ENCODE results near the gene IQGAP1.
"Not testable (repeated sequence)": the region's sequence is repeated elsewhere in the genome, so short reads cannot be mapped to it uniquely, and the experiment has no call there.

Gene IQGAP1

DNA sequence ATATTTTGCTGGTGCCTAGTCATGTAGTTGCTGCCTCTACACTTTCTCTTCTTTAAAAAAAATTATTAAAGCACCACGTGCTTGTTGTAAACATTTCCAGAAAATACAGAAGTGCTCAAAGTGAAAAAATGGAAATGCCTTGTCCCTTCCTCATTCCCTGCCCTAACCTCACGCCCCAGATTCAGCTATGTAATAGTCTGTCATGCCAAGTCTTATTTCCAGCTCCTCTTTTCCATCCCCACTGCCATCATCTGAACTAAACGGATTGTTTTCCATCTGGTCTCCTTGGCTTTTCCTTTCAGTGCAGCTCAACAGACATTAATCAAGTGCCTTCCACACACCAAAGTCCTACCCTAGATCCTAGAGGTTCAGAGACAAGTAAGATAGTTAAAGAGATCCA lies 20.5 kb upstream of the IQGAP1 start:
- DNase-seq = no peak

DNA sequence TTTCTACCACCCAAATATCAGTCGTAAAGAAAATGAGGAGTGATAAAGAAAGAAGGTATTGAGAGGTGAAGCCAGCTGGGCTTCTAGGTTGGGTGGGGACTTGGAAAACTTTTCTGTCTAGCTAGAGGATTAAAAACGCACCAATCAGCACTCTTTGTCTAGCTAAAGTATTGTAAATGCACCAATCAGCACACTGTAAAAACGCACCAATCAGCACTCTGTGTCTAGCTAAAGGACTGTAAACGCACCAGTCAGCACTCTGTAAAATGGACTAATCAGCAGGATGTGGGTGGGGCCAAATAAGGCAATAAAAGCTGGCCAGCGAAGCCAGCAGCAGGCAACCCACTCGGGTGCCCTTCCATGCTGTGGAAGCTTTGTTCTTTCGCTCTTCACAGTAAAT lies 13.0 kb upstream of the IQGAP1 start:
- DNase-seq = no peak

DNA sequence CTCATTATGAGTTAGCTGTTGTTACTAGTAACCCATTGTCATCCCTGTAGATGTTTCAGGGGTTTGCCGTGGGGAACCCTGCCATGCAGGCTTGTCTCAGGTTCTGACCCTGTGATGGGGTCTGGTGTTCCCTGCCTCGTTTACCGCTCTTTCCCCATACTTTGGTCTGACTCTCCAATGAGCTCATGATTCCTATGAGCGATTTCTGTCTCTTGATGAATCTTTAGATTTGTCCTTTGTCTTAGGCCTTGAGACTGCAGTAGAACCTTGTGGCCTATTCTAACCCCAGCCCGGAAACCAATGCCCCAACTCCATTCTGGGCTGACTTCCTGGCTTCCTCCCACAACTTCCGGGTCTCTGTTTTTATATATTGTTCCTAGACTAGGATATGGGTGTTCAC lies 11.3 kb upstream of the IQGAP1 start:
- DNase-seq = peak; percentile 63

DNA sequence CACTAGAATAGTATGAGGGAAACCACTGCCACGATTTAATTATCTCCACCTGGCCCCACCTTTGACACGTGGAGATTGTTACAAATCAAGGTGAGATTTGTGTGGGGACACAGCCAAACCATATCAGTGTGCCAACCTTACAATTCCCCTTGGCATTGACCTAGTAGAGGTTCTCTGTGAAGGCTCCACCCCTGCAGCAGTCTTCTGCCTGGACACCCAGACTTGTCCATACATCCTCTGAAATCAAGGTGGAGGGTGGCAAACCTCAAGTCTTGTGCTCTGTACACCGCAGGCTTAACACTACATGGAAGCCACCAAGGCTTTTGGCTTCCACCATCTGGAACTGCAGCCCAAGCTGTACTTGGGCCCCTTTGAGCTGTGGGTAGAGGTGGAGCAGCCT lies 8.8 kb upstream of the IQGAP1 start:
- DNase-seq = no peak

DNA sequence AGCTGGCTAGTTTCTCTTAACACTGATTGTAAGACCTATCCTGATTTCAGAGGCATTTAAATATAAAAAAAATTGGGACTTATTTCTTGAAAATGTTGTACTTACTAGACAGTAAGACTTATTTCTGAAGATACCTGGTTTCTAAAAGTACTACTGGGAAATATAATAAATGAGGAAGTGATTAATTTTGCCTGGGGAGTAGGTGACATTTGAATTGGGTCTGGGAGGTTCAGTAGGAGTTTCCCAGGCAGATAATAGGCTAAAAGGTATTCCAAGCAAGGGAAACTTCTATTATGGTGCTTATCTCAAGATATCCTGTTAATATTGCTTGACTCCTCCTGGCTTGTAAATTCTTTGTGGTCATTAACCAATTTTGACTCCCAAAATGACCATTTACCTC lies 6.5 kb upstream of the IQGAP1 start:
- DNase-seq = no peak

DNA sequence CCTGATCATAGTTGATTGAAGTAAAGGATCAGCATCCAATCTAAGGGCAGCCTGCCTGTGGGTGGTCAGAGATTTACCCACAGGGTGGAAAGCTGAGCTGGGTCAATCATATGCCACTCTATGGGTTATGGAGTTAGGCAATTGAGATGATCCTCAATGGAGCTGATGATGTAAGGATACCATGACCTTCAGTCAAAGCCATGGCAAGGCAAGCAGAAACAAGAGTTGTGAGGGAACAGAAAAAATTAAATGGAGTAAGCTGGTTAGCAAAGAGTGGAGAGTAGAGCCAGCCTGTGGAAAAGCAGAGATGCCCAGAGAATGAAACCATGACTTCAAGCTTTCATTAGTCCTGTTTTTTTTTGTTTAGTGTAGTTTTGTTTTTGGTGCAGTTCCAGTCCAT lies 5.7 kb upstream of the IQGAP1 start:
- no peak for DNase-seq

DNA sequence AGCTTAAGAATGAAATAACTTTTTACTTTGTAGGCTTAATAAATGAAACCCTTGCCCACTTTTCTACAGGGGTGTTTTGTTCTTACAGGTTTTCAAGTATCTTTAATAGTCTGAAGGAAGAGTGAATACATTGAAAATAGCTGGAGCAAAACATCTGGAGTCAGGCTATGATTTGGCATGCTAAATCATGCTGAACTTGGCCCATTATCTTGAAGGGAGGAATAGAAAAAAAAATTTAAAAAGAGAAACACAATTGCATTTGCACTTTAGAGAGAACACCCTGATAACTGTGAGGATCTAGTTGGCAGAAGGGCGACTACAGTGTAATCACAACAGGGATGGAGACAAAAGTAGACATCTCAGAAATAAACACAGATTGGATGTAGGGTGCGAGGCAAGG lies 1.8 kb upstream of the IQGAP1 start:
- DNase-seq = no peak

DNA sequence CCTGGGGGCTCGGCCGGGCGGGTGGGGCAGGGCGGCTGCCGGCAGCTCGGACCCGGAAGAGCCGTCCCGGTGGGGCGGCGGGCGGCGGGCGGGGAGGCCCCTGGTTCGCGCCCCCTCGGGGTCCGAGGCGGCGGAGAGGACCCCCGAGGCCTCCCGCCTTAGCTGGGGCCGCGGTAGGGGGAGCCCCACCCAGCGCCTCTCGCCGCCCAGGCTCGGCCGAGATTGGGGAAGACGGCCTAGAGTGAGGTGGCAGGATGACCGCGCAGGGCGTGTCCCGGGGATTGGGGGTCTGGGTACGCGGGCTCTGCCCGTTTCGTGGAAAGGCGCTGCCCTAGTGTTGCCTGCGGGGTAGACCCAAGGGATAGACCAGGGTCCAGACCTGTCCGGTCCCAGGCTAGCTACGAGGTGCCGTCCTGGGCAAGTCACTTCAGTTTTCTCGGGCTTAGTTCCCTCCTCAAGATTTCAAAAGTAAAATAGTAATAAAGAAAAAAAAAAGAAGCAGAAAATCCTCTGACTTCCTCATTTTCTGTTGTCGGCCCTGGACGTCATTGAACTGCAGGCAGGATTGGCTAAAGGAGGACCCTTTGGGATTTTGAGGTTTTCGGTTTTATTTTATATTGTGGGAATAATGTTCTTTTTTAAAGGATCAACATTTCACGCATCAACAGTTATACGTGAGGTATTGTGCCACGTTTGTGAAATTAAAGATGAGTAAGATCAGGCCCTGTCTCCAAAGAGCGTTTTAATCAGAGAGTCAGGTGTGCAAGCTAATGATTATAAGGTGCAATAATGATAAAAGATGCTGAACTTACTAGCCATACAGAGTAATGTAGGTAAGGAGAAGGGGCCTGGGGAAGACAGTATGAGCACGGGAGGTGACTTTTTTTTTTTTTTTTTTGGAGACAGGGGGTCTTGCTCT lies 679 bp downstream of the IQGAP1 start:
- DNase-seq = peak; percentile 64

DNA sequence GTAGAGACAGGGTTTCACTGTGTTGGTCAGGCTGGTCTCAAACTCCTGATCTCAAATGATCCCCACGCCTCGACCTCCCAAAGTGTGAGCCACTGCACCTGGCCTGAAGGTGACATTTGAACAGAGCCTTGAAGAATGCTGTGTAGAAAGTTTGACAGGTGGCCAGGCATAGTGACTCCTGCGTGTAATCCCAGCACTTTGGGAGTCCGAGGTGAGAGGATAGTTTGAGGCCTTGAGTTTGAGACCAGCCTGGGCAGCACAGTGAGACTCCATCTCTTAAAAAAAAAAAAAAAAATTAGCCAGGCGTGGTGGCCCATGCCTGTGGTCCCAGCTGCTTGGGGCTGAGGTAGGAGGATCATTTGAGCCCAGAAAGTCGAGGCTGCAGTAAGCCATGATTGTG lies 1.5 kb downstream of the IQGAP1 start:
- no peak for DNase-seq

DNA sequence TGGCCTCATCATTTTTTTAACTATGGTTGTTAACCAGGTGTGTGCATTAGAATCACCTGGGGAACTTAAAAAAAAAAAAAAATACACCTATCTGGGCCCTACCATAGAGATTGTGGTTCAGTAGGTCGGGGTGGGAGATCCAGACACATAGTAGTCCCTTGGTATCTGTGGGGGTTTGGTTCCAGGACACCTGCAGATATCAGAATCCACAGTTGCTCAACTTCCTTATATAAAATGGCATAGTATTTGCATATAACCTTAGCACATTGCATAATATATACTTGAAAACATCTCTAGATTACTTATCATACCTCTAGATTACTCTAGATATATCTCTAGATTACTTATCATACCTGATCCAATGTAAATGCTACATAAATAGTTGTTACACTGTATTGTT lies 5.0 kb downstream of the IQGAP1 start:
- no peak for DNase-seq

DNA sequence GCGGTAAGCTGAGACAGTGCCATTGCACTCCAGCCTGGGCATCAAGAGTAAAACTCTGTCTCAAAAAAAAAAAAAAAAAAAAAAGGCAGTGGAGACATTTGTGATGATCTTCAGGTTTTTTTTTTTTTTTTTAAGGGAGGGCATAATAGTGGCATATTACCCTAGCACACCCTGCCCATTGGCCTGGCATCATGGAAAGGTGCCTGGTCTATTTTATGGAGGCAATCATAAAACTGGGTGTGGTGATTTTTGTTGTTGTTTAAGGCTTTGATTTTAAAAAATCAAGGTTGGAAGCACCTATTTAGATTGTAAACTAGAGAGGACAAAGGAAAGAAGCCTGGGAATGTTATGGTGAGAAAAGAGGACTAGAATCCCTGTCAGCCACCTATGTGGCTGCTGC lies 6.0 kb downstream of the IQGAP1 start:
- no peak for DNase-seq

DNA sequence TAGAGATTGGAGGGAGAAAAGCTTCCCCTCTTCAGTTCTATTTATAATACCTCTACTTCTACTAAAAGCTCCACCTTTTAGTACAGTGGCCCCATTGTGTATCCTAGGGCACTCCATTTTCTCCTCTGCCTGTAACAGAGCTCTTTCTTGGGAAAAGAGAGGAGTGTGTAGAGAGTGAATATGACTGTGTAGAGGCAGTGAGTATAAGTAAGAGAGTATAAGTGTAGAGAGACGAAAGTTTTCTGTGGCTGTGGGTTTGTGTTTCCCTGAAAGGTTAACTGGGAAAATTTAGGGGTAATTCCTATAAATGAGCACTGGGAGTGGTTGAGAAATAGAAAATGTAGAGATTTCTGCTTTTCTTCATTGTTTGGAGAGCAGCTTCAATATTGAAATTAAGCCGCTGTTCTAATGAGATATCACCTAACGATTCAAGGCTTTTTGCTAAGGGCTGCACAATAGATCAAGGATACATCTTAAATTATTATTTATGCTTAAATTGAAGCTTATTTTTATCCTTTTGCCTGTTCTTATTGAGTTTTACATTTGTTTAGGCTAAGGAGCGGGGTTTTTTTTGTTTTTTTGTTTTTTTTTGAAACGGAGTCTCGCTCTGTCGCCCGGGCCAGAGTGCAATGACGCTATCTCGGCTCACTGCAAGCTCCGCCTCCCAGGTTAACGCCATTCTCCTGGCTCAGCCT lies 6.9 kb downstream of the IQGAP1 start:
- DNase-seq = no peak

DNA sequence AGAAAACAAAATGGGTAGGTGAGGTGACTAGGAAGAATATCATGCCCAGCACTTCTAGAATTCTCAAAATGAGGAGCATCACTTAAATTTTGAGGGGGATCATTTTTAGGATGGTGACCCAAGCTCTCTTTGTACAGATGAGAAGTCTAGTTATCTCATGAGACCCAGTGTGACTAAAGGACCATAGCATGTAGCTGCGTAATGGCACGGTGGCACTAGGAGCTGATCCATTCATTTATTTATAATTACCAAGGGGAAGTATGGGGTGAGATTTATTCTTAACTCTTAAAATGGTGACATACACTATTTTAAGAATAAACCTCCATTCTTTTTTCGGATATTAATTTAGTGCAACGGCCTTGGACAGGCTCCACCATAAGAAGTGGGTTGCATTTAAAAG lies 8.3 kb downstream of the IQGAP1 start:
- DNase-seq = no peak

DNA sequence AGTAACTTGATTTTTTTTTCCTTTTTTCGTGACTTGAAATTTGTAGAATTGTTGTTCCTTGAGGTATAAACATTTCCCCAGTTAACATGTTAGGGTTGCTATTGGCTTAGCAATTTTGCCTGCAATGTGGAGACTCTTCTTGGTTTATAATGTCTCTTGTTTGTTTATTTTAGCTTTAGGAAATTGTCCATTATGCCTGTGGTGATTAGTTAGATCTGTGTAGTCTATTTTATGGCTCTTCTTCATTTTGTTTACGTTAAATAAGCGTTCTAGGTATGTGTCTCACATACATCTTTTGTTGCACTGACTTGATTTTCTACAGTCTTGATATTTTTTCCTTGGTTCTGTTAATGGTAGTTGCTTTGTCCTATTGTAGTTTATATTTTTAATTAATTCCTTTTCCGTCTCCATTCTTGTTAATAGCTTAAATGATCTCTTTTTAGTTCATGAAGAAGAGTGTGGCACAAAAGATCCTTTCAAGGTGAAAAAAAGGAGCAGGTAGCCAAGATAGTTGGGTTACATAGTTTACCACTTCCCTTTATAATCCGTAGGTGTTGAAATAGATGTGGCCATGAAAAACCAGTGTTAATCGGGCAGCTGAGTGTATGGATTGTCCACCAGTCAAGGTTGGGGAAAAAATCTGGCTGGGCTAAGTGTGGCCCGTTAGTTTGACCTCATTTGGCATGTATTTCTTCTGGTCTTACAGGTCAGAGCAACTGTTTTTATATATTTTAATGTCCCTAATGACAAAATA lies 12.1 kb downstream of the IQGAP1 start:
- no peak for DNase-seq

DNA sequence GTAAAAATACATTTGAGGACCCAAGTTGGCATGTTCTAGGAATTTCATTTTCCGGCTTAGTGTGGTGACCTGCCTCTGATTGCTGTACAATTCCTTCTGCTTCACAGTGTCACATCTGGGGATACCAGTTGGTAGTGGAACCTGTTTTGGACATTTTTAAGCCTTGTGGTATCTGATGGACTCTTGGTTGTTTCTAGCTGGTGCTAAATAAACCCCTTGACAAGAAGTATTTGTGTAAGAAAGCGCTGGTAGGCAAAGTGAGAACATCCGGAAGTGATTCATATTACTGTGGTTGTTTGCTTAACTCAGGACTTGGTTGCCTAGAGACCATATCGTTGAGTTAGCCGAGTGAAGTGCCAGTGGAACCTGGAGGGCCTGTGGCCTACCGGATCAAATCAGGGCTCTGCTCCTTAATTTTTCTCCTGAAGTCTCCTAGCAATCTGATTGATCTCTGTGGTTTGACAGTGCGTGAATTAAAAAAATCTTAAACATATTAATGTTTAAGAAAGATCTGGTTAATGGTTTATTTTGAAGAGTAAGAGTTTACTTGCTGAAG lies 12.8 kb downstream of the IQGAP1 start:
- peak; percentile 59 for DNase-seq

DNA sequence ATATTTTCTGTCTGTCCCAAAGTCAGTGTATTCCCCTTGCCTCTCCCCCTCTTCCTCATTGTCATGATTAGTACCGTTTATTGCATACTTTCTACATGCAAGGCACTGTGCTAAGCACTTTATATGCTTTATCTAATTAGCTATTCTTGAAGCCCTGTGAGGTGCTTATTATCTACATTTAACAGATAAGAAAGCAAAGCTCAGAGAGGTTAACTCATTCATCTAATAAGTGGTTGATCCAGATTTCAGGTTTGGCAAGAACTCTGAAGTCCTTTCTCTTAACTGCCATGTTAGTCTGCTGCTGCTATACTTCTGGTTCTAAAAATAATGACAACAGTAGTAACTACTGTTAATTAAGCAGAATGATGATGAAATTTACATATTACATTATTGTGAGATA lies 13.5 kb downstream of the IQGAP1 start:
- DNase-seq = no peak

DNA sequence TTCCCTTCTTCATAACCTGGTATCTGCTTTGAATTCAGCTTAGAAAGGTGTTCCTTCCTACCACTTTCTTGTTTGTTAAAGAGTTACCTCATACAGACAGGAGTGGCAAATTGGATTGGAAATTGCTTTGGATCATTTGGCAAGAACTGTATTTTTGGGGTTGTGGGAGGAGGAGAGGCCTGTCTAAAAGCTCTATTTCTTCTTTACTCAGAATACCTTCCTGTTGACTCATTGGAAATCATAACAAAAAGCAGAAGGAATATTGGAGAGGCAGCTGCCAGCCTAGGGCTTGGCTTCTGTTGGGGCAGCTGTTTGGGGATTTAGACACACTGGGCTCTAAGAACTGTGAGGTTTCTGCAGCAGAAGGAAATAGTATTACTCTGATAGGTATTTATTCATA lies 14.2 kb downstream of the IQGAP1 start:
- DNase-seq = no peak

DNA sequence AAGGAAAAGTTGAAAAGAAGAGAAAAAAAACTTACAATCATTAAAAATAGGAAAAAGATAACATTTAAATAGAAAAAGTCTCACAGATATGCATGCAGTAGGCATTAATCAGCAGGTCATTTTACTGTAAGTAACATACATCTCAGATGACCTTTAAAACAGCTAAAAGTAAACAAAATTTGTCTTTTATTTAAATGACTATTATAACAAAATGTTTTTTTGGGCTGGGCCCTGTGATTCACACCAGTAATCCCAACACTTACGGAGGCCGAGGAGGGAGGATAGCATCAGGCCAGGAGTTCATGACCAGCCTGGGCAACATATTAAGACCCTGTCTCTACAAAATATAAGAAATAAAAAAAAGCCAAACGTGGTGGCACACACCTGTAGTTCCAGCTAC lies 14.7 kb downstream of the IQGAP1 start:
- DNase-seq = no peak

DNA sequence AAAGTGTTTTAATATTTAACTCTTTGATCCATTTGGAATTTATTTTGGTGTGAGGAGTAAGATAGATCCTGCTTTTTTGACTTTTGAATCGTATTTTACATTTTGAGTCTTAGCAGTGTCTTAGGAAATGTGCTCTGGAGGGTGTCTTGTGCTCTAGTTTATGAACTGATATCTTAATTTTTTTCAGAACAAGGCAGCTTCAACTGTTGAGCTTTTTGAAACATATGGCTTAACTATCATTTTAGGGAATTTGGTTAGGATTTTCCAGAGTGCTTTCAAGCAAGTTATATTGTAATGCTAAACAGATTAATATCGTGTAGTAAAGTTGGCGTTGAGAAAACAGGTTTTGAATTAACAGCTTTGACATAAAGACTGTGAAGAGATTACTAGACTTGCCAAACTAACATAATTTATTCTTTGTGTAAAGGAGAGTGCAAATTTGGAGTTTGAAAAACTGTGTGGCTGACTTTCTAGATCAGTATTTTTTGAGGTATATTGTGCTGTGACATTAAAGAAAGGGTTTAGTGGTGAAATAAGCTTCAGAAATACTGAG lies 17.1 kb downstream of the IQGAP1 start:
- DNase-seq = no peak

DNA sequence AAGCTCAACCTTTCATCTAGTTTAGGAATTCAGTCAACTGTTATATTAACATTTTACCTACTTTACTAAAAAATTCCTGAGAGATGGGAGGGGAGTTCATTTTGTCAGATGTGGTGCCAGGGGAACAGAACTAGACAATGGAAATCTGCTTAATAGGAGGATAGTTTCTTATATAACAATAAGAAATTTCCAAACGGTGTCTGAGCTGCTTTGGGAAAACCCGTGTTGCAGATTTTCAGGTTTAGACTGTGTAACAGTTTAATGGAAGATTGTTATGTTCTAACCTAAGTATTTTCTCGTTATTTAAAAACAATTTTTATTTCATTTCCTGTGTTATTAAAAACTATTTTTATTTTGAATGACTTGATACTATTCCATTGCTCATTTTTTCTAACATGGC lies 19.3 kb downstream of the IQGAP1 start:
- DNase-seq = no peak

DNA sequence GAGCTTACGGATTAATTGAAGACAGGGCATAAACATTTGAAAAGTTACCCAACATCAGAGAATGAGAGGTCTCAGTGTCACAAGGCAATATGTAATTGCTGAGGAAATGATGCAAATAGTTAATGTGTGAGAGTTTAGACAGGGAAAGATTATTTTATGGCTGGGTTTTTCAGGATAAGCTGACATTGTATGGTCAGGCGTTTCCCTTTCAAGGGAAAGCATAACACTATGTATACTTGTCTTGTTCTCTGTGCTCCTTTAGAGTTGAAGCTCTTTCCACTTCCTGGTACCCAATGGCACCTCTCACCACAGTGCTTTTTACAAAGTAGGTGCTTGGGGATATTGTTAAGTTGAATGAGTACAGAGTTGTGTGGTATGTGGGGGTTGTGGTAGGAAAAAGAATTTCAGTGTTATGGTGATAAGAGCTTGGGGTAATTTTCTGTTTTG lies 19.9 kb downstream of the IQGAP1 start:
- no peak for DNase-seq

DNA sequence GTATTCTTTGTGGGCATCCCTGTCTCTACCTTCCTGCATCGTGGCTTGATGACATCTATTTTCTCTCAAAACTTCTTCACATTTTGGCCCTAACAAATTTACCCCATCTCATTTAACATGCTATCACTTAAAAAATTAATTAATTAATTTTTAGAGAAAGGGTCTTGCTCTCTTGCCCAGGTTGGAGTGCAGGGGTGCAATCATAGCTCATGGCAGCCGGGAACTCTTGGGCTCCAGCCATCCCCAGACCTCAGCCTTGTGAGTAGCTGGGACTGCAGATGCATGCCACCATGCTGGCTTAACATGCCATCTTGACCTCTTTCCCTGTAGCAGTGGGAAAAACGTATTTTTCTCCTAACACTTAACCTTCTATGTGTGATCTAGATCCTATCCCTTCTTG lies 20.6 kb downstream of the IQGAP1 start:
- DNase-seq = no peak

DNA sequence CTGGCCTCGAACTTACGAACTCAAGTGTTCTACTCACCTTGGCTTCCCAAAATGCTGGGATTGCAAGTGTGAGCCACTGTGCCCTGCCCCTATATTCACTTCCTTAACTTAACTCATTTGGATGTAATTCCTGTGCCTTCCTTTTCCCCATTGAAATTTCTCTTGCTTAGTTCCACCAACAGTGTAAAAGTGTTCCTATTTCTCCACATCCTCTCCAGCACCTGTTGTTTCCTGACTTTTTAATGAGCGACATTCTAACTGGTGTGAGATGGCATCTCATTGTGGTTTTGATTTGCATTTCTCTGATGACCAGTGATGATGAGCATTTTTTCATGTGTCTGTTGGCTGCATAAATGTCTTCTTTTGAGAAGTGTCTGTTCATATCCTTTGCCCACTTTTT lies 21.5 kb downstream of the IQGAP1 start:
- DNase-seq = not testable (repeated sequence)

All from activated naive CD4-positive, alpha-beta T cell treated with Interleukin-2 at 50 U/mL for 16 hours (primary cell).